GM12801 (cell line): ENCODE data around the gene OR2AG2.

Experiments used
- CTCF ChIP-seq: IDR thresholded peaks from one replicate; pipeline ENCODE4 v1.5.1; 2011; ENCODE audit warnings: control low read depth; ENCODE audit not compliant: insufficient read length; ENCODE audit errors: extremely low read depth

The OR2AG2 gene

GRCh38 chr11:6737872-6738466 is 33.8 kb downstream of the OR2AG2 start:
- TF ChIP-seq CTCF, result no peak

GRCh38 chr11:6736495-6737121 is 35.2 kb downstream of the OR2AG2 start:
- no peak for TF ChIP-seq CTCF

- TF ChIP-seq CTCF, result no peak
These were observed 36.5 kb downstream of the OR2AG2 start for GRCh38 chr11:6735306-6735705.

- TF ChIP-seq CTCF, result no peak
These were observed 37.2 kb downstream of the OR2AG2 start for GRCh38 chr11:6734616-6735015.

- TF ChIP-seq CTCF, result no peak
These were observed 38.2 kb downstream of the OR2AG2 start for GRCh38 chr11:6733326-6734275.

GRCh38 chr11:6727971-6728760 is 43.6 kb downstream of the OR2AG2 start:
- no peak for TF ChIP-seq CTCF
